GM21423 (cell line): ENCODE measurements around the gene HTR3B.

Experiments
- ATAC-seq: cut with Tn5 transposase; IDR thresholded peaks from one replicate; pipeline ENCODE4 v1.9.1; 2021; ENCODE audit warnings: mild to moderate bottlenecking, moderate library complexity; ENCODE audit not compliant: unreplicated experiment

HTR3B gene

DNA sequence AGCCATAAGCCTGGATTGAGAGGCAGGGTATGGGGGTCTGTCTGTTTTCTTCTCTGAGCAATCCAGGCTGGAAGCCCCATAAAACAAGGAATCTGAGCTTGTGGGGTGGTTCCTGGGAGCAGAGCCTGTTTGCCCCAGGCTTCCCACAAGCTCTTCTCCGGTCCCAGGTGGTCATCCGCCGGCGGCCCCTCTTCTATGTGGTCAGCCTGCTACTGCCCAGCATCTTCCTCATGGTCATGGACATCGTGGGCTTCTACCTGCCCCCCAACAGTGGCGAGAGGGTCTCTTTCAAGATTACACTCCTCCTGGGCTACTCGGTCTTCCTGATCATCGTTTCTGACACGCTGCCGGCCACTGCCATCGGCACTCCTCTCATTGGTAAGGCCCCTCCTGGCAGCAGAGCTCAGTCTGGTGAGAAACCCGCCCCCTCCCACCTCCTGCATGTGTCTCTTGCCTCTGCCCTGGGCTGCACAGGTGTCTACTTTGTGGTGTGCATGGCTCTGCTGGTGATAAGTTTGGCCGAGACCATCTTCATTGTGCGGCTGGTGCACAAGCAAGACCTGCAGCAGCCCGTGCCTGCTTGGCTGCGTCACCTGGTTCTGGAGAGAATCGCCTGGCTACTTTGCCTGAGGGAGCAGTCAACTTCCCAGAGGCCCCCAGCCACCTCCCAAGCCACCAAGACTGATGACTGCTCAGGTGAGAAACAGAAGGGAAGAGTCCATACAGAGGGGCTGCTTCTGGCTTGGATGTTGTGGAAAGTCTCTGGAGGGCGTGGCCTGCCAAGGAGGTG lies 82.0 kb downstream of the HTR3B start:
- no peak for ATAC-seq

DNA sequence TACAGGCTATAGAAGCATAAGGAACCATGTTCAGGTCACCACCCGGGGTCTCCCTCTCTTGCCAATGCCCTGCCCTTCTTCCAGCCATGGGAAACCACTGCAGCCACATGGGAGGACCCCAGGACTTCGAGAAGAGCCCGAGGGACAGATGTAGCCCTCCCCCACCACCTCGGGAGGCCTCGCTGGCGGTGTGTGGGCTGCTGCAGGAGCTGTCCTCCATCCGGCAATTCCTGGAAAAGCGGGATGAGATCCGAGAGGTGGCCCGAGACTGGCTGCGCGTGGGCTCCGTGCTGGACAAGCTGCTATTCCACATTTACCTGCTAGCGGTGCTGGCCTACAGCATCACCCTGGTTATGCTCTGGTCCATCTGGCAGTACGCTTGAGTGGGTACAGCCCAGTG lies 84.8 kb downstream of the HTR3B start:
- ATAC-seq, result no peak

DNA sequence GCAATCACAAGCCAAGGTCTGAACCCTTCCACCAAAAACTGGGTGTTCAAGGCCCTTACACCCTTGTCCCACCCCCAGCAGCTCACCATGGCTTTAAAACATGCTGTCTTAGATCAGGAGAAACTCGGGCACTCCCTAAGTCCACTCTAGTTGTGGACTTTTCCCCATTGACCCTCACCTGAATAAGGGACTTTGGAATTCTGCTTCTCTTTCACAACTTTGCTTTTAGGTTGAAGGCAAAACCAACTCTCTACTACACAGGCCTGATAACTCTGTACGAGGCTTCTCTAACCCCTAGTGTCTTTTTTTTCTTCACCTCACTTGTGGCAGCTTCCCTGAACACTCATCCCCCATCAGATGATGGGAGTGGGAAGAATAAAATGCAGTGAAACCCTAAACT lies 85.3 kb downstream of the HTR3B start:
- no peak for ATAC-seq

DNA sequence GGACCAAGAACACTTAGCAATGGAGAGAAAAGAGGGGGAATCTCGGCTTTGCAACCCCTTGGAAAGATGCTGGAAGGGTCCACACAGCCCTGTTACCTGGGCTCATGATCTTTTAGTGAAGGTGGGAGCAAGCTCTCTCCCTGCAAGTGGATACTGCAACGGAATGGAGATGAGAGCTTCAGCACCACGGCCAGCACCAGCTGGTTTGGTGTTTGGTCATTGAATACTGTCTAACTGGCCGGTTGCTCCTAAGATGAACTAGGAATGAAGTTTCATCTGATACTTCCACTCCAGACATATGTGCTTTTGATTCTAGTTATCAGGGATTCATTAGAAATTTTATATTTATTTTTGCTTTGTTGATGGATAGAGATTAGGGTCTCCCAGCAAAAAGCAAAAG lies 86.6 kb downstream of the HTR3B start:
- ATAC-seq, result no peak

DNA sequence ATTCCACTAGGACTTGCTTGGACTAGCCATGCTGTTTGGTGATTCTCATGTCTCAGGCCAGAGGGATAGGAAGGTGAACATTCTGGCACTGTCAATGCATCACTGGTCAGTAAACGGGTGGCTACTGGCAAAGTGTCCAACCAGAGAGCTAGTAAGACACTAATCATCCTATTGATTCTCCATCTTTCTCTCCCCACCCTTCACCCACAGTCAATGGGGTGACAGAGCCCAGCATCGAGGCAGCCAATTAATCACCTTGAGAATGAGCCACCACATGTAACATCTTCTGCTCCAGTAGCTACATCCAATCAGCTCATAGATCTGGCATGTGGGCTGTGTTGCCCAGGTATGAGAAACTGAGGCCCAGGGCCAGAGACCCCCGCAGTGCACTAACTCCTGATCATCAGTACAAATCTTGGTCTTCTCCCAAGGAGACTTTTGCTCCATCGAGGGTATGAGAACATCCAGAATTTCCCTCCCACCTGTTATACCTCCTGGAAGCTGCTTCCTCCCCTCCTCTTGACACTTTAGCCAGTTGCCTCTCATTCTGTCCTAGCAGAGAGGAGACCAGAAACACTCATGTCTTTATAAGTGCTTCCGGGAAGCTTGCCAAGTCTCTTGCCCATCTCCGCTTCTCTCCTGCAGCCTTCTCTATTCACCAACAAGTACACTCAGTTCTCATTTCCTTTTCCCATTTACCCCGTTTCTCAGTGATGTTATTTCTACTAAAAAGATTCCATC lies 87.3 kb downstream of the HTR3B start:
- ATAC-seq, result no peak

DNA sequence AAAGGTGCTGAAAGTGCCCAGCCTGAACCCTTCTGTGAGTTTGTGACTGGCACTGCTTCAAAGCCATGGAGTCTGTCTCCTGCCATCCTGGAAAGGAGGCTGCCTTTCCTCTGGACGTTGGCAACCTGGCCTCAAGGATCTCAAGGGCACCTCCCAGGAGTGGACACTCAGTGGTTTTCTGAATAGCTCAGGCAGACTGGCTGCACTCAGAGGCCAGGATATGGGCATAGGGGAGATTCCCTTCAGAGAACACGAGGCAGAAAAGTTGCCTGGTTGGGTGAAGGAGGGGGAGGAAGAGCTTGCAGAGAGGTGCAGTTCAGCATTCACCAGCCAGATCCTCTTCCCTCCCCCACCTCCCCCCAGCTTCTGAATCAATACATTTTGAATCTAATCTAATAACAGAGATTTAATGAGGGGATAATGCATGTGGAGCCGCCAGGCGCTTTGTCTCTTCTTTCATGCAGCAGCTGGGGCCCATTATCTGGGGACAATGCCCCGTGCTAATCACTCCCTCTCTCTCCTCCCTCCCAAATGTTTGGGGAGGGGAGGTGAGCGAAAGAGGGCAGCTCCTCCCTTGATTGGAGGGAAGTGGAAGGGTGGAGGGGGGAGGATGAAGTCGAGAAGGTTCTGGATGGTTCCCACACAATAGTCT lies 88.0 kb downstream of the HTR3B start:
- ATAC-seq, result no peak

DNA sequence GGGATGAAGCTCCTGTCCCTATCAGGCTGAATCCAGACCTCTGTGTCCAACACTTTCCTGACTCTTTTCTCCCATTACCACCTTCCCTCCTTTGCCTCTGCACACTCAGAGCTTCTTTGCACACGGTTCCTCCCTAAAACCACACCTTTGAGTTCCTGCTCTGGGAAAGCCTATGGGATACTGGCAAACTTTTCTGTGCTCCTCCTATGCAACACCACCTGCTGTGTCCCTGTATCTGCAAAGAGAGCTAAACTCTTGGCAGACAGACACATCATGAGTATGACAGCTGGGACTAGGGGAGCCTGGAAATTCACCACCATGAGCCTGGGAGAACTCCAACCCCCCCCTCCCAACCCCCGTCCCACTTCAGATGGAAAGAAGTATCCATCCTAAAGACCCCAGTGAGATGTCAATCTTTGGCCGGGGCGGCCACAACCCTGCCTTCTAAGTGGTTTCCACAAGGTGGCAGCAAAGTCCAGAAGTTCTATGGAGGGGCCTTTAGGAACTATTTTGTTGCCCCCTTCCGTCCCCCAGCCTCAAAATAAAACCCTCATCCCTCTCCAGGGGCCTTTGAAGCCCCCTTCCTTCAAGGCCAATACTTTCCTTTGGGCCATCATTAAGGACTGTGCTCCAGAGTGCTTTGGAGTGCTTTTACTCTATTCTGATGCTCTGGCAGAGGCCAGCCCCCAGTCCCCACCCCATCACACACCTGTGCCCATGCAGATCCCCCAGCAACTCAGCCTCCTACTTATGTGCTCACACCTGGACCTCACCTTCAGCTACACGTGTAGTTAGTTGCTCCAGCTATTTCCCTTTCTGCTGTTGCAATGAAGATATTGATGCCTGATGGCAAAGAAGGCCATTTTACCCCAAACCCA lies 89.7 kb downstream of the HTR3B start:
- ATAC-seq, result no peak
